NCI-H1417 treated with DMSO at 0.1 percent for 48 hours (cell line): ENCODE data around the gene KRIT1.
"Not testable (repeated sequence)": the region's sequence is repeated elsewhere in the genome, so short reads cannot be mapped to it uniquely, and the experiment has no call there.

Experiments
- DNase-seq: peaks from one replicate; lab custom pipeline; 2025; lab: John Stamatoyannopoulos, UW

KRIT1 gene

GRCh38 chr7:92246360-92247101 is 817 bp upstream of the KRIT1 start:
- DNase-seq: no peak

GRCh38 chr7:92244808-92245486 is 767 bp downstream of the KRIT1 start:
- DNase-seq: no peak

GRCh38 chr7:92242972-92243371 is 2.7 kb downstream of the KRIT1 start:
- no peak for DNase-seq

GRCh38 chr7:92230547-92230946 is 15.2 kb downstream of the KRIT1 start:
- no peak for DNase-seq

- DNase-seq: no peak
Observed at GRCh38 chr7:92228742-92229141, 17.0 kb downstream of the KRIT1 start.

- DNase-seq: no peak
Observed at GRCh38 chr7:92228100-92228499, 17.6 kb downstream of the KRIT1 start.

GRCh38 chr7:92226981-92227380 is 18.7 kb downstream of the KRIT1 start:
- DNase-seq: no peak

GRCh38 chr7:92221766-92222165 is 23.9 kb downstream of the KRIT1 start:
- no peak for DNase-seq

GRCh38 chr7:92206672-92207071 is 39.0 kb downstream of the KRIT1 start:
- no peak for DNase-seq

- no peak for DNase-seq
Observed at GRCh38 chr7:92205987-92206386, 39.7 kb downstream of the KRIT1 start.

- DNase-seq: no peak
Observed at GRCh38 chr7:92200791-92201190, 44.9 kb downstream of the KRIT1 start.

GRCh38 chr7:92192326-92192725 is 53.4 kb downstream of the KRIT1 start:
- no peak for DNase-seq

GRCh38 chr7:92189246-92189645 is 56.5 kb downstream of the KRIT1 start:
- not testable (repeated sequence) for DNase-seq

GRCh38 chr7:92184294-92184693 is 61.4 kb downstream of the KRIT1 start:
- not testable (repeated sequence) for DNase-seq

GRCh38 chr7:92178928-92179924 is 66.5 kb downstream of the KRIT1 start, which contains the start of gene LRRD1:
LRRD1 (minus strand) TSS chr7:92179142; CDS start chr7:92165202, 13,940 bp downstream.
- DNase-seq: no peak

- no peak for DNase-seq
Observed at GRCh38 chr7:92177362-92177761, 68.4 kb downstream of the KRIT1 start.

- not testable (repeated sequence) for DNase-seq
Observed at GRCh38 chr7:92169529-92169928, 76.2 kb downstream of the KRIT1 start.

GRCh38 chr7:92161271-92161670 is 84.4 kb downstream of the KRIT1 start:
- DNase-seq: no peak

GRCh38 chr7:92158660-92159575 is 86.8 kb downstream of the KRIT1 start:
- no peak for DNase-seq

GRCh38 chr7:92156990-92157389 is 88.7 kb downstream of the KRIT1 start:
- no peak for DNase-seq

- DNase-seq: no peak
Observed at GRCh38 chr7:92155108-92155739, 90.5 kb downstream of the KRIT1 start.
